H9 (cell line): ENCODE results near the gene EHBP1. TPM values are rescaled to one million over a fixed set of nuclear protein-coding genes. Genes with fewer than 3 reads are reported as not detected.
A peak's percentile ranks its signal among the peaks of the same experiment; 100 is the strongest.

Experiments used
- DNase-seq: peaks from one replicate; pipeline ENCODE4 v3.0.0-alpha.2; 2017
- H2AFZ ChIP-seq: one replicate; pipeline ENCODE4 v1.6.1; 2013; ENCODE audit warnings: mild to moderate bottlenecking, low read length, control low read depth, moderate library complexity
- H2AK5ac ChIP-seq: 2 replicates; pipeline ENCODE4 v1.6.1; 2013; ENCODE audit warnings: low read length, control low read depth, mixed read lengths; ENCODE audit not compliant: insufficient read length
- H2BK120ac ChIP-seq: one replicate; pipeline ENCODE4 v1.6.1; 2013; ENCODE audit warnings: low read depth, mild to moderate bottlenecking, low read length, control low read depth, inconsistent platforms; ENCODE audit not compliant: poor library complexity, severe bottlenecking
- H2BK12ac ChIP-seq: 2 replicates; pipeline ENCODE4 v1.6.1; 2013; ENCODE audit warnings: low read length, control low read depth, mixed read lengths, low read depth; ENCODE audit not compliant: insufficient read length
- H2BK15ac ChIP-seq: 2 replicates; pipeline ENCODE4 v1.6.1; 2013; ENCODE audit warnings: low read depth, low read length, control low read depth
- H2BK20ac ChIP-seq: one replicate; pipeline ENCODE4 v1.6.1; 2013; ENCODE audit warnings: low read depth, mild to moderate bottlenecking, low read length, control low read depth, inconsistent platforms; ENCODE audit not compliant: poor library complexity, severe bottlenecking
- H2BK5ac ChIP-seq: 2 replicates; pipeline ENCODE4 v1.6.1; 2013; ENCODE audit warnings: low read length, control low read depth, mixed read lengths; ENCODE audit not compliant: insufficient read length
- H3K14ac ChIP-seq: 2 replicates; pipeline ENCODE4 v1.6.1; 2013; ENCODE audit warnings: low read length, control low read depth; ENCODE audit not compliant: insufficient read depth
- H3K18ac ChIP-seq: 2 replicates; pipeline ENCODE4 v1.6.1; 2013; ENCODE audit warnings: low read depth, mild to moderate bottlenecking, mixed read lengths, low read length, control low read depth; ENCODE audit not compliant: insufficient read length
- H3K23ac ChIP-seq: 2 replicates; pipeline ENCODE4 v1.6.1; 2013; ENCODE audit warnings: low read length, control low read depth, mixed read lengths, low read depth; ENCODE audit not compliant: insufficient read length
- H3K23me2 ChIP-seq: 2 replicates; pipeline ENCODE4 v1.6.1; 2013; ENCODE audit warnings: low read depth, mild to moderate bottlenecking, mixed read lengths, low read length, control low read depth; ENCODE audit not compliant: insufficient read length, poor library complexity, severe bottlenecking
- H3K27ac ChIP-seq: 2 replicates; pipeline ENCODE4 v1.5.1; 2013; ENCODE audit warnings: low read length, control low read depth, mixed read lengths, low read depth; ENCODE audit not compliant: insufficient read length
- H3K27me3 ChIP-seq: 2 replicates; pipeline ENCODE4 v1.6.1; 2013; ENCODE audit warnings: low read length, control low read depth, inconsistent platforms; ENCODE audit not compliant: insufficient read depth
- H3K4ac ChIP-seq: 2 replicates; pipeline ENCODE4 v1.6.1; 2013; ENCODE audit warnings: low read depth, mild to moderate bottlenecking, control low read depth, inconsistent platforms, low read length, moderate library complexity
- H3K4me1 ChIP-seq: 2 replicates; pipeline ENCODE4 v1.6.1; 2013; ENCODE audit warnings: low read length, control low read depth, inconsistent platforms; ENCODE audit not compliant: insufficient read depth
- H3K4me2 ChIP-seq: 2 replicates; pipeline ENCODE4 v1.6.1; 2013; ENCODE audit warnings: low read length, control low read depth, mixed read lengths; ENCODE audit not compliant: insufficient read length, insufficient read depth
- H3K56ac ChIP-seq: 2 replicates; pipeline ENCODE4 v1.6.1; 2013; ENCODE audit warnings: low read depth, mild to moderate bottlenecking, mixed read lengths, low read length, control low read depth; ENCODE audit not compliant: insufficient read length
- H3K79me1 ChIP-seq: 2 replicates; pipeline ENCODE4 v1.6.1; 2013; ENCODE audit warnings: low read depth, mild to moderate bottlenecking, moderate library complexity, low read length, control low read depth, inconsistent platforms; ENCODE audit not compliant: insufficient read depth, poor library complexity, severe bottlenecking
- H3K79me2 ChIP-seq: 2 replicates; pipeline ENCODE4 v1.6.1; 2013; ENCODE audit warnings: low read length, control low read depth, inconsistent platforms; ENCODE audit not compliant: insufficient read depth
- H3K9ac ChIP-seq: 2 replicates; pipeline ENCODE4 v1.6.1; 2013; ENCODE audit warnings: low read length, control low read depth, mixed read lengths; ENCODE audit not compliant: insufficient read length; ENCODE audit errors: extremely low read depth
- H3K9me3 ChIP-seq: one replicate; pipeline ENCODE4 v1.6.1; 2013; ENCODE audit warnings: low read depth, low read length, inconsistent platforms; ENCODE audit not compliant: control insufficient read depth
- H3T11ph ChIP-seq: one replicate; pipeline ENCODE4 v1.6.1; 2013; ENCODE audit warnings: mild to moderate bottlenecking, low read length, control low read depth, inconsistent platforms
- H4K20me1 ChIP-seq: one replicate; pipeline ENCODE4 v1.6.1; 2013; ENCODE audit not compliant: control insufficient read depth, insufficient read length, insufficient read depth
- H4K5ac ChIP-seq: 2 replicates; pipeline ENCODE4 v1.6.1; 2013; ENCODE audit warnings: low read depth, mild to moderate bottlenecking, mixed read lengths, low read length, control low read depth; ENCODE audit not compliant: insufficient read length
- H4K8ac ChIP-seq: replicated peaks from 2 replicates; pipeline ENCODE4 v1.6.1; 2013; ENCODE audit warnings: low read length, control low read depth, mixed read lengths, low read depth; ENCODE audit not compliant: insufficient read length
- H4K91ac ChIP-seq: 2 replicates; pipeline ENCODE4 v1.6.1; 2013; ENCODE audit warnings: low read depth, mild to moderate bottlenecking, moderate library complexity, mixed read lengths, low read length, control low read depth; ENCODE audit not compliant: insufficient read length
- H3K27ac Mint-ChIP-seq, 3 experiments: 2 replicates in 2 of 3; 3 replicates in 1 of 3; pipeline ENCODE4 v1.8.0; 2020 to 2021; ENCODE audit warnings: mixed read lengths in 3 of 3, mild to moderate bottlenecking in 1 of 3, moderate library complexity in 1 of 3
- H3K27me3 Mint-ChIP-seq: 2 replicates; pipeline ENCODE4 v1.8.0; 2021; ENCODE audit warnings: low read depth, mild to moderate bottlenecking, moderate library complexity, mixed read lengths
- H3K36me3 Mint-ChIP-seq, 3 experiments: 2 replicates in 2 of 3; 3 replicates in 1 of 3; pipeline ENCODE4 v1.8.0; 2020 to 2021; ENCODE audit warnings: low read depth in 3 of 3, mixed read lengths in 3 of 3; ENCODE audit not compliant: insufficient read depth in 1 of 3
- H3K4me1 Mint-ChIP-seq, 2 experiments: 2 replicates each; pipeline ENCODE4 v1.8.0; 2020; ENCODE audit warnings: mixed read lengths in 2 of 2
- H3K4me3 Mint-ChIP-seq, 2 experiments: 2 replicates in 1 of 2; 3 replicates in 1 of 2; pipeline ENCODE4 v1.8.0; 2020 to 2021; ENCODE audit warnings: mild to moderate bottlenecking in 2 of 2, mixed read lengths in 2 of 2, moderate library complexity in 1 of 2
- H3K9me3 Mint-ChIP-seq, 2 experiments: 2 replicates in 1 of 2; 3 replicates in 1 of 2; pipeline ENCODE4 v1.8.0; 2020; ENCODE audit warnings: mild to moderate bottlenecking in 2 of 2, mixed read lengths in 2 of 2, moderate library complexity in 1 of 2
- CTCF ChIP-seq: fragments of 200-600 bp; sonication (generic); conservative IDR thresholded peaks from 3 replicates; pipeline ENCODE4 v1.8.0; 2021; ENCODE audit warnings: antibody characterized with exemption, mild to moderate bottlenecking
- WGBS: extraction: QIAGEN DNeasy Blood & Tissue Kit; methylation state at CpG from one replicate; pipeline ENCODE4 v1.1.7; 2013; ENCODE audit warnings: missing lambda C conversion rate, low lambda C conversion rate, mixed read lengths; ENCODE audit not compliant: insufficient read length; ENCODE audit errors: extremely low coverage; 5-methylcytosine and 5-hydroxymethylcytosine counted together
- total RNA-seq: library from RNA; stranded (reverse); gene quantifications from 2 replicates; pipeline ENCODE4 v1.2.1, GENCODE V29; 2021

Gene EHBP1
- total RNA-seq, 1 experiment from 2014 or later, result 35.6 TPM

GRCh38 chr2:62857139-62857931 is 151.8 kb downstream of the EHBP1 start:
- H2BK20ac ChIP-seq, result no peak overlapping the region
- Mint-ChIP-seq H3K9me3 (peaks cover 0 to 4% of the 10 kb centered on the region in 2 experiments; a peak in 1 of 5 replicates), H3K27me3 (no peaks in the 10 kb centered on the region), H3K4me3 (no peak overlapping the region), H3K27ac (peak overlapping the region in 1 of 3 experiments; percentile 22; a peak in 2 of 7 replicates), H3K4me1 (peaks cover 0 to 8% of the 10 kb centered on the region in 2 experiments; a peak in 3 of 4 replicates), H3K36me3 (peaks cover 9 to 21% (median 12%) of the 10 kb centered on the region in 3 experiments; a peak in 6 of 7 replicates)
- no peak overlapping the region for H3K18ac ChIP-seq
- H3K9ac ChIP-seq, result no peak overlapping the region
- no peaks in the 10 kb centered on the region for H3K79me1 ChIP-seq
- no peak overlapping the region for H3K4me2 ChIP-seq
- H3K4me1 ChIP-seq, result no peaks in the 10 kb centered on the region
- no peak for TF ChIP-seq CTCF
- H2BK5ac ChIP-seq, result no peak overlapping the region
- H3K27ac ChIP-seq, result no peak overlapping the region
- no peaks in the 10 kb centered on the region for H3K9me3 ChIP-seq
- no peak overlapping the region for H2AFZ ChIP-seq
- no peak overlapping the region for H2BK12ac ChIP-seq
- no peak overlapping the region for H2BK15ac ChIP-seq
- H4K8ac ChIP-seq, result no peak overlapping the region
- H4K5ac ChIP-seq, result no peak overlapping the region
- H3K79me2 ChIP-seq, result no peaks in the 10 kb centered on the region
- H4K20me1 ChIP-seq, result no peaks in the 10 kb centered on the region
- no peak overlapping the region for H3T11ph ChIP-seq
- no peak for DNase-seq
- no peaks in the 10 kb centered on the region for H3K27me3 ChIP-seq
- no peak overlapping the region for H4K91ac ChIP-seq
- no CpG with 5 or more reads among the region's 6 CpGs for WGBS
- H3K23ac ChIP-seq, result no peak overlapping the region
- no peak overlapping the region for H3K4ac ChIP-seq
- no peak overlapping the region for H2BK120ac ChIP-seq
- H3K56ac ChIP-seq, result no peak overlapping the region
- no peak overlapping the region for H2AK5ac ChIP-seq
- no peak overlapping the region for H3K14ac ChIP-seq
- no peaks in the 10 kb centered on the region for H3K23me2 ChIP-seq
